C1 segment of cervical spinal cord (tissue), 14 donors: Measurements from ENCODE around the gene OLFM1.

Source experiments
- DNase-seq, 14 donors: peaks; one replicate each; lab custom pipeline; 2025; lab: John Stamatoyannopoulos, UW

The OLFM1 gene

DNA sequence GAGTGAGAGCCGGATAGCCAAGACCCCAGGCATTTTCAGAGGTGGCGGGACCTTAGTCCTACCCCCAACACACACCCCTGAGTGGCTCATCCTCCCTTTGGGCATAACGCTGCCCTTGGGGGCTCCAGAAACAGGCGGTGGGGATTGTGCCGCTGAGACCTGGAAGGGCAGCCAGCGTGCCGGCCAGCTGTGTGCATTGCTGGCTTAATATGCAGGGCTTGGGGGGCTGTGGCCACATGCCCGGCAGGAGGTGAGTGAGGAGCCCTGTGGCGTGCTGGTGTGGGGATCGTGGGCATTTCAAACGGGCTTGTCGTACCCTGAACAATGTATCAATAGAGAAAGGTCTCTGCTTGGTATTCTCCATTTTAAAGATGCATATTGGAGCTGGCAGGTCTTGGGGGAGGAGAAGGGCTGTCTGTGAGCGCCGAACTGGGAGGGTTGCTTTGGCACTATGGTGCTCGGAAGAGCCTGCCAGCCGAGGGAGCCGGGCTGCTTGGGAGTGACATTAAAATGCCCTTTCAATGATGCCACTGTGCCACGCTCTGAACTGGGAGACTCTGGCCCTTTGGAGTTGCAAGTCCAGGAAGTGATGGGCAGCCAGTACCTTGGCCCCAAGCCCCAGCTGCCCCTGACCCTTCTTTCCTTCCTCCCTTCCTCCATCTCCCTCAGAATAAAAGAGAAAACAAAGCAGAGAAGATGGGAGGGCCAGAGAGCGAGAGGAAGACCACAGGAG is 11.2 kb upstream of the OLFM1 start:
- DNase-seq: peak in 2 of 14 donors; percentile 11 to 12

DNA sequence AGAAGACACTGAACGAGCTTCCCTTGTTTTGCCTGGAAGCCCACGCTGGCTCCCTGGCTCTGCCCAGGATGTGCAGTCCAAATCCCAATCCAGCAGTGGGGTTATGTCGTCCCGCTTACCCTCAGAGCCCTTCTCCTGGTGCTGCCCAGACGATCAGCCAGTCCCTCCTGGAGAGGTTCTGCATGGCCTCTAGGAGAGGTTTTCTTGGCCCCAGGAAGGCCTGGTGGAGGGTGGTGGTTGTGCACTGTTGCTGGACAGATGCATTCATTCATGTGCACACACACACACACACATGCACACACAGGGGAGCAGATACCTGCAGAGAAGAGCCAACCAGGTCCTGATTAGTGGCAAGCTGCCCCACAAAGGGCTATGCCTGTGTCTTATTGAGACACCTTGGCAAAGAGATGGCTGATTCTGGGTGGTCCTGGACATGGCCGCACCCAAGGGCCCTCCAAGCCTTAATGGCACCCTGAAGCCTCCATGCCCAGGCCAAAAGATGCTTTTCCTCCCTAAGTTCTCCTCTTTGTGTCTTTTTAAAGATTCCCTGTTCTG is 10.5 kb upstream of the OLFM1 start:
- no peak for DNase-seq

DNA sequence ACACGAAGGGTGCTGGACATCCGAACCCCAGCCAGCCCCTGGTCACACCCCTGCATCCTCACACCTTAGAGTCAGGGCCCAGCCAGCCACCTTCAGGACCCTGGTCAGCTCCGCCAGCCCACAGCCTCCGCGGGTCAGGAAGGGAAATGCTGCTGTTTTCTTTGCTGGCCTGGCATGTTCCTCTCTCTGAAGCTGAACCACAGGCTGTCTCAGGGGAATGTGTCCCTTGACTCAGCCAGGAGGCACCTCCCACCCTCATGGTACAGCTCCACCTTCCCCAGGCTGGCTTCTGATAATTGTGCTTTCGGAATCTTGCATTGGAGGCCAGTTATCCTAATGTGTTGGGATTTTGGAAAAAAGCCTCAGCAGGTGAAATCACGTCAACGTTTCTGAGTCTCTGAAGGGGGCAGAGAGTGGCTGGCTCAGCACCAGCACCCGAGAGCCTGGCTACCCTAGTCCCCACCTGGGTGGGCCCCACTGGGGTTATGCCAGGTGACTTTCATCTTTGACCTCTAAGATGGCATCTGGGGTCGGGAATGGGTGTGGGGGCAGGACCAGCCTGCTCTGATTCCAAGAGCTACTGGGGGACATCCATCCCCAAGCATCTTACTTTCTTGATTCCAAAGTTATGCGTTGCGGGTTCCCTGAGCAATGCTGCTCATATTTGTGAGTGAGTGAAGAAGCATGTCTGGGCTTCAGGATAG is 9.8 kb upstream of the OLFM1 start:
- DNase-seq: no peak

DNA sequence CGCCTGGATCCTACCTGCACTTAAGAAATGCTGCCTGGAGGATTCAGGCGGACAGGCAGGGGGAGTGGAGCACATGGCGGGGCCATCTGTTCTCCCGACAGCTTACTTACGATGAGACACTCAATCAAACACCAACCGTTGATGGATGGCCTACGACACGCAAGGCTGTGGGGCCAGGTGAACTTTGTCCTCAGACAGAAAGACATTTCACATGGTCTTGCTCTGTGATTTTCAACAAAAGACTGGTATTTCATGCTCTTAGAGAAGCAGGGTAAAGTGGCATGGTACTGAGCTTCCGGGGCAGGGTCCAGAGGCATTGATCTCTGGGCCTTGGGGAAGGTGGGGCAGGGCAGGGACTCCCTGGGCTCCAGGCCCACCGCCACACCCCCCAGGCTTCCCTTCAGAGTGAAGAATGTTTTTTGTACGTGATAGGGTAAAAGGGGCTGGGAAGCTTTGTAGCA is 9.1 kb upstream of the OLFM1 start:
- DNase-seq: no peak

DNA sequence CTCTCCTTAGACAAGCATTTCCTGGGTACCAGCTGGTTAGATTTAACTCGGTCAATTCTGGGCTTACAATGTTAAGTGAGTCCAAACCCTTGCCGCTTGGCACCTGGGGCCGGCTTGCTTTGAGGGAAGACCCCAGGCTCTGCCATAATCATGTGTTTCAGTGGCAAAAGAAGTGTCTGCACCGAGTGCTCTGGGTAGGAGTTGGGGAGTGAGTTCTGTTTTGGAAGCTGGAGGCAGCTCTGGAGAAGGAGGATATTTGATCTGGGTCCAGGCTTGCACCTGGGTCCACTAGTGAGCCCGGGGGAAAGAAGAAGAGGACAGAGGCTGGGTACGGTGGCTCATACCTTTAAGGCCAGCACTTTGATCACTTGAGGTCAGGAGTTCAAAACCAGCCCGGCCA is 8.4 kb upstream of the OLFM1 start:
- no peak for DNase-seq

DNA sequence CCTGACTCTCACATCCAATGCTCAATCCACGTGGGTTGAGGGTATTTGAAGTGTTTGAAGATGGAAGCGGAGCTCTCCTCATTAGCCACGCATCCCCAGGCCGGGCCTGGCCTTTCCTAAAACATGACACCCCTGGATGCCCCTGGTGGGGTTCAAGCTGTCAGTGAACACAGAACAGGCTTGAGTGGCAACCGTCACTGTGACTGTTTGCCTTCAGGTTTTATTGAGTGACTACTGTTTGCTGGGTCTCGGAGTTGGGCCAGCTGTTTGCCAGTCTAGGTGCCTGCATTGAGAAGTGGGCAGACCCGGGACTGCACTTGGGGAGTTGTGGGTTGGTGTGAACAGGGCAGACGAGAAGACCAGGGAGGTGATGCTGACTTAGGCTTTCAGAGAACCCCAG is 7.8 kb upstream of the OLFM1 start:
- DNase-seq: no peak

DNA sequence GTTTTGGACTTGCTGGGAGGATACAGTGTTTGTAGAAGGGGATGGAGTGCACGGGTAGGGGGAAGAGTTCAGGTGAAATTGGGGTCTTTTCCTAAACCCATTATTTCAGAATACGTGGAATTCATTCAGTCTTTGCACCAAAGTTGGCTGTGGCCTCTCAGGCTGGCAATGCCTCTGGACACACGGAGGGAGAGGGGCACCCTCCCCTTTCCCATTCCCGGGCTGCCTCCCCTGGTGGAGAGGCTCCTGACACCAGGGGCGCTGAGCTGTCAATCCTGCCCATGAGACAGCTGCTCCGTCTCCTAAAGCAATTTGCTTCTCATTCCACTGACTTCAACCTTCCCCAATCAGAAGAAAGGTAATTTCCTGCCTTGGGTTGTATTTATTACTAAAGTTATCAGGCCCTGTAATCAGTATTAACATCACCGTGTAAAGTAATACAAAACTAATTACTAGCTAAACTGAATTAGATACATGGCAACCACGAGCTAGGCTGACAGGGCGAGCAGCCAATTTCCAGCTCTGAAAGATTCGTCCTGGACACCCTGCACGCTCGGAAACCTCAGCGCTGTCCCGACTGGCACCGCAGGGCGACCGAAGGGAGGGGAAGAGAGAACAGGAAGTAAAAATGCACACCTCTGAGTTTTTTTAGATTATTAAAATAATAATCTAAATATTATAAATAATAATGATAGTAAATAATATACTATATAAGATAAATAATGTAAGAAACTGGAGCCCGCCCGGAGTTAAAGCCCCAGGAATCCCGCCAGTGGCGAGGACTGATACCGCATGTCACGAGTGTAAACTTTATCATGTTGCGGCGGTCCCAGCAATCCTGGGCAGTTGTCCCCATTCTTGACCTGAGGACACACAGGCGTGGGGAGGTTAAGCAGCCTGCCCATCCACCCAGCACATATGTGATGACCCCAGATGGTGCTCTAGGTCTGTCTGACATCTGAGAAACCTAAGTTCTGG is 6.9 kb upstream of the OLFM1 start:
- DNase-seq: no peak

DNA sequence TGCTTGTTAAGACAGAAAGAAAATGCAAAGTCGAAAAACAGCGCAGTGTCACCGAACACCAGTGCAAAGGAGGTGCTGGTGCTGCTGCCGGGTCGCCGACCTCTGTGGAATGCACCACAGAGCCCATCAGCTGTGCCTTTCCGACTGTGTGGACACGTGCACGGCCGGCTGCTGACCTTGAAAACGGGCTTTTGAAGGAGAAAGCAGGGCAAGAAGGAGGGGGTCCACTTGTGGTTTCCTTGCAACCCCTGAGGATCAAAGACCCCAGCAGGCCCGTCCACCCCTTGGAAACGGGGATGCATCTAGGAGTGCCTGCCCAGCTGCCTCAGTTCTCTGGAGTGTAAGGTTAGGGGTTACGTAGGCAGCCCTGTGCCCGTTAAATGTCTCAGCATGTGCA is 6.2 kb upstream of the OLFM1 start:
- DNase-seq: no peak

DNA sequence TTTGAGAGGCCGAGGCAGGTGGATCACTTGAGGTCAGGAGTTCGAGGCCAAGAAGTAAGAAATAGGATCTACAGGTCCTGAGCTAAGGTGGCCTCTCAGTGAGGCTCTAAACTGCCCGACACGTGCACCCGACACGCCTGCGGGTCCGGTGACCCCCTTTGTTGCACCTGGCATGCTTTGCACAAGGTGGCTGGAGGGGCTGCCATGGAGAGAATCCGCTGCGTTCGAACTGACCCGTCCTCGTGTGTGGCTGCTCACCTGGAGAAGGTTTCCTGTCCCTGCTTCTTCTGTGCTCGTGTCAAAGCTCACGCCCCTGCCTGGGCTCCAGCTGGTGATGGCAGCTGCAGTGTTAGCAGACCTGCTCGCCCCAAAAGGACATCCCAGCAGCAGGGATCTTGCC is 5.7 kb upstream of the OLFM1 start:
- no peak for DNase-seq

DNA sequence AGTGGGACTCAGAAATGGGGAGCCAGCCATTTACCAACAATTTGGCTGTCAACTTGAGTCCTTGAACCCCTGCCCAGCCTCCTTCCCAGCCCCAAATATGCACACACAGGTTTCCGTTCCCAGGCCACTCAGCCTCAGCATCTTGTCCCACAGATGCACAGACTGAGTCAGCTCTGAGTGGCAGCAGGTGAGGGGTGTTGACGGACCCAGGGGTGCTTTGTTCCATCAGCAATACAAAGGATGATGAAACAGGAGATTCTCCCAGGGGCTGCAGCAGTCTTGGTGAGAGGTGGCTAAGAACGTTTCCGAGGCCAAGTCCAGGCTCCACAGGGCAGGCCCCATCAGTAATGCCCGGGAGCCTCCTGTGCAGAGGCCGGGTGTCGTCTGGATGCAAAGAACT is 4.9 kb upstream of the OLFM1 start:
- DNase-seq: no peak

DNA sequence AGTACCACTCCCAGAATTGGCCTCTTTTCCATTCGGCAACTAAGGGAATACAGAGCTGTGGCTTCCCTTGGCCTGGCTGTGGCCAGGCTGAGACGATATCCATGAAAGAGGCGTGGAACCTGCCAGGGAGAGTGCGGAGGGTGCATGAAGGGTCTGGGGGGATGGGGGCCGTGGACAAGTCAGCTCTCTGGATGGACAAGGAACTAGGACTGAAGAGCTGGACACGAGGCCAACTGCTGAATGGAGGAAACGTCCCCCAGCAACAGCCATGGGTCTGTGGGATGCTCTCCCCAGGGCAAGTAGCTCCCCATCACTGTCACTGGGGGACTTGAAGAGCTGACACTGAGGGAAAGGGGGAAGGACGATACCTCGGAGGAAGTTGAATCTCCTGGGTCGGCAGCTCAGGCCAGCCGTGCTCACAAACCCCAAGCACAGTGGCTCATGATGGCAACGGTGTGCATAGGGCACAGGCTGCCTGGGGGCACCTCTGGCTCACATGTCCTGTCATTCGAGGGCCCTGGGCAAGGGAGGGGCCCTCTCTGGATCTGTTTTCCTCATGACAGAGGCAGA is 4.1 kb upstream of the OLFM1 start:
- no peak for DNase-seq

DNA sequence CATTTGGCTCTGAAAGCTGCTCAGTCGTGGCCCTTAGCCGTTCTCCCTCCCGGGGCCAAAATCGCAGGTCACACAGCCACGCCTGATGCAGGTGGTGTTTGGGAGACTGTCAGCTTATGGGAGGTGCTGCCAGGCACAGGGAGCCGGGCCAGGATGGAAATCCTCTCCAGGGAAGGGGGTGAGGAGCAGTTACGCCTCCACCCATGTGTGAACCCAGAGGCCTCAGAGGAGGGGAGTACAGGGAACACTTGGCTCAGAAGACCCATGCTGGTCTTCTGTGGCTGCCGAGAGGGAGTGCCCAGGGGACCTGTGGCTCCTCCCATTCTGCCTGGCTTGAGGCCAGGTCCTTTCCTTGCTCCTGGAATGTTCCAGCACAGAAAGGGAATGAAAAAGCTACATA is 3.6 kb upstream of the OLFM1 start:
- no peak for DNase-seq

DNA sequence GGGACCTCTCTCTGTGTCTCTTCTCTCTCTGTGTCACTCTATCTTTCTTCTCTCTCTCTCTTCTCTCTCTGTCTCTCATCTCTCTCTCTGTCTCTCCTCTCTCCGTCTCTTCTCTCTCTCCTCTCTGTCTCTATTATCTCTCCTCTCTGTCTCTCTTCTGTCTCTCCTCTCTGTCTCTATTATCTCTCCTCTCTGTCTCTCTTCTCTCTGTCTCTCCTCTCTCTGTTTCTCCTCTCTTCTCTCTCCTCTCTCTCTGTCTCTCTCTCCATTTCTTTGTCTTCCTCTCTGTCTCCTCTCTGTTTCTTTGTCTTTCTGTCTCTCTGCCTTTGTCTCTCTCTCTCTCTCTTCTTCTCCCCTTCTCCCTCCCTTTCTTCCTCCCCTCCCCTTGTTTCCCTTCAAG is 3.2 kb upstream of the OLFM1 start:
- DNase-seq: no peak

DNA sequence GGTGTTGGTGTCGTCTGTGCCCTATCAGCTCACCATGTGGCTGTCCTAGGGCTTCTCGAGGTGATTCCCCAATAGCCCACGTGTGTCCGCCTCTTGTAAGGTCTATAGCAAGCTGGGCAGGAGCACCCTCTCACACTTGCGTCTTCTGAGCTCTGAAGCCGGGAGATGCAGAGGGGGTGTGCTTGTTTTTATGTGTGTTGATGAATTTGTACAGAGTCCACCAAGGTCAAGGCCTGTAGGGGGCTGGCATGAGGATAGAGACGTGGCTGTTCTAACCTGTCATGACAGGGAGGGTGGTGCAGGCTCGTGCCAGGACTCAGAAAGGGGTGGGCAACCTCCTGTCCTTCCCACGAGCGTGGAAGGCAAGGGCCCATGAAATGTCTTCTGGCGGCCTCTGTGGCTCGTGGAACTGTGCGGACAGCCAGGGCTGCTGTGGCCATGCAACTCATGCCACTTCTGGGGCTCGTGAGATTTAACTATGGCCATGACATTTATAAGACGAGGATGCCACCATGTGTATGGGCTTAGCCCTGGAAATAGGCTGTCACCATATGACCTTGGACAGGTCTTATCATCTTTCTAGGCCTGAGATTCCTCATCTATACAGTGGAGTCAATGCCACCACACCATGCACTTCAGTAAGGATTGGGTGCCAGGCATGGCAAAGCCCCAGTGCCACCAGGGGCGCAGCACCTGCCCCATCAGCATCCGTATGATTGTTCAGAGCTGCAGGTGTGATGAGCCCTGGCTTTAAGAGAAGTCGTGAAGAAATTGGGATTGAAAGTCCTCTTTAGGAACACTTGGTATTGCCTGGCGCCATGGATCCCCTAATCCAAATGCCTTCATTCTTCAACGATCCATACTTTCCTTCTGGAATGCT is 2.3 kb upstream of the OLFM1 start:
- no peak for DNase-seq

DNA sequence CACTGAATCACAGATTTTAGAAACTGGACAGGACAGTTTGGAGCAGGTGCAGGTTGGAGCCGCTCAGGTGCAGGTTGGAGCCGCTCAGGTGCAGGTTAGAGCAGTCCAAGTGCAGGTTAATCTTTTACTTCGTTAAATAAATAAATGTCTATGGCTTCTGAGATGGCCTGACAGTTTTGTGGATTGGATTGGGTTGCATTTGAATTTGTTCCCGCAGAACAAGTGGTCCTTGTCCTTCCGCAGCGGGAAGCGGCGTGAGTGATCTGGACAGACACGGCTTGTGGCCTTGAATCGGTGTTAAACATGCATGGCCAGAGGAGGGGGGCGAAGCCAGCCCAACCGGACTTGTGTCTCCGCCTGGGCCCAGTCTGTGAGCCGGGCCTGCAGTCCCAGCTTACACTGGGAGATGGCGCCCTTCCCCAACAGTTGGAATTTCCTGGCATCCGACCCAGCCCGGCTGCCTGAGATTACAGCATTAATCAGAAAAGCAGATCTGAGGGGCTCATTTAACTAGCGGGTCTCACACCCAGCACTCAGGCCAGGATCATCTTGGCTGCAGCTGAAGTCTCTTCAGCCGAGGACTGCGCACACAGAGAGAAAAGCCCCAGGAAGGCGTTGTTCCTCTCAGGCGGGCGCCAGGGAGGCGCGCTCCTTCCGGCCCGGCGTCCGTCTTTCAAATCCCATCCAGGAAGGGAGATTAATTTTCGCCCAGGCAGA is 1.5 kb upstream of the OLFM1 start:
- DNase-seq: peak; percentile 22 to 78 (median 66)

DNA sequence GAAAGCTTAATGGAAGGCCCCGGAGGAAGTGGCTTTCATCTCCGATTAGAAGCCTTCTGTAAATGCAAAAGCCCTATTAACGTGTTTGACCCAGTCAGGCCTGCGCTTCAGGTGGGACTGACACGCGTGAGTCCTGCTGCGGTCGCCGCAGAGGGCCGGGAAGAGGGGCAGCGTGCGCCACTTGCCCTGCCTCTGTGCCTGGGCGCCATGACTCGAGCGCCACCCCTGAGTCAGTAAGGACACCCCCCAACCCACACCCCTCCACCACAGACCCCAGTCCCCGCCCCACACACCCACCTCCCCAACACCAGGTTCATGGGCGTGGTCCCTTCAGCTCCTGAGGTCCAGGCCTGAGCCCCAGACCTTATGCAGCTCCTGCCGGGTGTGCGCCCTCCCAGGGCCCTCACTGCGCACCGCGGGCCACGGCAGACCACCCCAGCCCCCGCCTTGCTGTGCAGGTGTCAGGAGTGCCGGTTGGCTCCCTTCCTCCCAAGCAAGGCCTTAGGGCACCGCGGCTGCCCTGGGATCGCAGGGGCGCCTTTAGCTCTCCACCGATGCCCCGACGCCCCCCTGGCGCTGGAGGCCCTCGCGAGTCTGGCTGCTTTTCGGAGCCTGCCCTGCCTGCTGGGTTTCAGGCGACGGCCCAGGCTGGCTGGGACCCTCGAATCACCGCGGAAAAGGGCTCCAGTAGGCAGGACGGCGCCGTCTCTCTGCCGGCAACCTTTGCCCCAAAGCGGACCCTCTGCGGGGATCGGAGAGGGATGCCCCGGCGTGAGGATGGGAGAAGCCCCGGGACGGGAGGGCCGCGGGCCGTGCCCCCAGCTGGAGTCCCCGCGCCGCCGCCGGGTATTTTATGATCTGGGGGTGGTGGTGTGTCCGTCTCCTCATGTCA is 625 bp upstream of the OLFM1 start:
- peak in 1 of 14 donors; percentile 37 for DNase-seq

DNA sequence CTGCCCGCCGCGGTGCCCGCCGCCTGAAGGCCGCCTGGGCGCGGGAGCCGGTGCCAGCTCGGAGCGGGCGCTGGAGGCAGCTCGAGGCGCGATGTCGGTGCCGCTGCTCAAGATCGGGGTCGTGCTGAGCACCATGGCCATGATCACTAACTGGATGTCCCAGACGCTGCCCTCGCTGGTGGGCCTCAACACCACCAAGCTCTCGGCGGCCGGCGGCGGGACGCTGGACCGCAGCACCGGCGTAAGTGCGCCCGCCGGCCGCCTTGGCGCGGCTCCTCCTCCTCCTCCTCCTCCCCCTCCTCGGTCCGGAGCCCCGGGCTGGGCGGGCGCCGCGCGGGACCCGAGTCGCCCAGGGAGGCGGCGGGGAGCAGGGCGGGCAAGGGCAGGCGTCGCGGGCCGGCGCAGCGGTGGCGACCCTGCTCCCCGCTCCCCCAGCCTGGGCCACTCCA is 455 bp downstream of the OLFM1 start:
- DNase-seq: peak in 1 of 14 donors; percentile 37

DNA sequence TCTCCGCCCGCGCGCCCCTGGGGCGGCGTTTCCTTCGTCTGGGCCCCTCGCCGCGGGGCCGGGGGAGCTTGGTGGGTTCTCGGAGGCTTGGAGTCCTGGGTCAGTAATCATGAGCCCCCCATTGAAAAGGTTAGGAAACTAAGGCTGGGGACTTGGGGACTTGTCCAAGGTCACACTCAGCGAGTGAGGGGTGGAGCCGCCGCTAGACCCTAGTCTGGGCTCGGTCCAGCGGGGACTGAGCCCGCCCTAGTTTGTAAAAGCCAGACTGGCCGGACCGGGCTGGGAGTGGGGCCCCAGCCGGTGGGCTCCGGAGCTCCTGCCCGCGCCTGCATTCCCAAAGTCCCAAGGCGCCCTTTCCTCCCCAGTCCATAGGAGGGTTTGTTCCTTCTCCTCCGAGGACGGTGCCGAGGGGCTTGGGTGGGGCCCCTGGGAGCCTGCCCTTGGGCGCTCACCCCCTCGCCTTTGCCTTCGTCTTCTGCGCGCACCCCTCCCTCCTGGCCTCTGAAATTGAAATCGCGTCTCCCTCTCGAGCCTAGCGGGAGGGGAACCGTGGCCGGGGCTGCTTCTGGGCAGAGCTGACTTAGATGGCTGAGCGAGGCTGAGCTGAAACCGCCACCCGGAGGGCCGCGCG is 995 bp downstream of the OLFM1 start:
- DNase-seq: no peak
